K562 (cell line): ENCODE results near the gene IARS2. TPM values are rescaled to one million over a fixed set of nuclear protein-coding genes. Genes with fewer than 3 reads are reported as not detected.
A peak's percentile ranks its signal among the peaks of the same experiment; 100 is the strongest.

Experiments used
- CBFA2T2 ChIP-seq: fragments of 450-650 bp; conservative IDR thresholded peaks from 2 replicates; pipeline ENCODE4 v1.6.1; 2017; ENCODE audit warnings: mild to moderate bottlenecking
- CHD4 ChIP-seq: fragments of 200-600 bp; sonication (generic); IDR thresholded peaks from 3 replicates; pipeline ENCODE4 v1.6.1; 2012; ENCODE audit warnings: low read depth, mild to moderate bottlenecking, mixed read lengths, low read length, inconsistent platforms; ENCODE audit not compliant: insufficient read depth, insufficient replicate concordance, poor library complexity, severe bottlenecking
- HDAC3 ChIP-seq: fragments of 450-650 bp; IDR thresholded peaks from 2 replicates; pipeline ENCODE4 v1.6.1; 2018; ENCODE audit warnings: borderline replicate concordance, mild to moderate bottlenecking, moderate library complexity; ENCODE audit not compliant: partially characterized antibody
- HNRNPK ChIP-seq: fragments of 200-400 bp; formaldehyde crosslinking; IDR thresholded peaks from one replicate; pipeline ENCODE4 v1.6.1; 2018; ENCODE audit warnings: mild to moderate bottlenecking, low read depth, low read length; ENCODE audit not compliant: poor library complexity, severe bottlenecking
- ILF3 ChIP-seq: fragments of 450-650 bp; IDR thresholded peaks from 2 replicates; pipeline ENCODE4 v1.6.1; 2018; ENCODE audit warnings: antibody characterized with exemption, mild to moderate bottlenecking, moderate library complexity, borderline replicate concordance
- MYBL2 ChIP-seq, 2 experiments: fragments of 450-650 bp in 1 of 2; sonication (generic) in 1 of 2; formaldehyde crosslinking in 1 of 2; IDR thresholded peaks; 2 replicates each; pipeline versions ENCODE4 v1.6.1 to v1.8.1; 2017 to 2022; ENCODE audit warnings: borderline replicate concordance in 1 of 2, inconsistent platforms in 1 of 2, low read depth in 1 of 2, mild to moderate bottlenecking in 1 of 2, missing genetic modification reagents in 1 of 2, moderate library complexity in 1 of 2
- PHF8 ChIP-seq: fragments of 200-600 bp; sonication (generic); IDR thresholded peaks from 2 replicates; pipeline ENCODE4 v1.6.1; 2012; ENCODE audit warnings: mixed run types, mild to moderate bottlenecking, inconsistent platforms, low read length, moderate library complexity, borderline replicate concordance
- RBM22 ChIP-seq: fragments of 200-400 bp; formaldehyde crosslinking; IDR thresholded peaks from 2 replicates; pipeline ENCODE4 v1.6.1; 2018; ENCODE audit warnings: low read length, low read depth; ENCODE audit not compliant: poor library complexity, severe bottlenecking
- SNIP1 ChIP-seq: fragments of 450-650 bp; IDR thresholded peaks from 2 replicates; pipeline ENCODE4 v1.7.1; 2017; ENCODE audit warnings: low read depth, mild to moderate bottlenecking
- TBL1XR1 ChIP-seq, 2 experiments: IDR thresholded peaks; 2 replicates each; pipeline ENCODE4 v1.6.1; 2012; ENCODE audit warnings: improper control_type of control experiment in 2 of 2, low read length in 2 of 2, mild to moderate bottlenecking in 1 of 2
- THAP7 ChIP-seq: fragments of 250-450 bp; sonication (Bioruptor Pico); IDR thresholded peaks from 2 replicates; pipeline ENCODE4 v1.5.0; 2021
- ZFPM2 ChIP-seq: fragments of 250-450 bp; sonication (Bioruptor Pico); IDR thresholded peaks from 2 replicates; pipeline ENCODE4 v1.5.1; 2022; ENCODE audit warnings: mild to moderate bottlenecking
- ZNF133 ChIP-seq: fragments of 250-450 bp; sonication (Bioruptor Pico); IDR thresholded peaks from 2 replicates; pipeline ENCODE4 v1.4.0; 2020; ENCODE audit warnings: mild to moderate bottlenecking
- ZNF384 ChIP-seq: IDR thresholded peaks from 2 replicates; pipeline ENCODE4 v1.6.1; 2012; ENCODE audit warnings: low read depth, low read length, improper control_type of control experiment
- ZNF398 ChIP-seq: fragments of 250-450 bp; sonication (Bioruptor Pico); IDR thresholded peaks from 2 replicates; pipeline ENCODE4 v1.8.0; 2021; ENCODE audit warnings: moderate library complexity, mild to moderate bottlenecking, inconsistent platforms
- ZNF586 ChIP-seq: fragments of 450-650 bp; formaldehyde crosslinking; conservative IDR thresholded peaks from 2 replicates; pipeline ENCODE4 v1.4.0; 2020; ENCODE audit warnings: mild to moderate bottlenecking, moderate library complexity
- ZSCAN29 ChIP-seq: fragments of 450-650 bp; IDR thresholded peaks from 2 replicates; pipeline ENCODE4 v1.6.1; 2017
- polyA plus RNA-seq, 8 experiments: library from polyadenylated mRNA; depleted of rRNA in 4 of 8; stranded (reverse) in 5 of 8; unstranded in 3 of 8; fragments of >200 nt; fragmentation: Nextera tagmentation in 2 of 8; fragmentation: Illumina TruSeq in 1 of 8; extraction: Ambion mirVana in 2 of 8; extraction: Trizol in 1 of 8; gene quantifications; 2 replicates each; pipeline versions ENCODE4 v1.2.1 to v1.2.3, GENCODE V29; 2011 to 2014; ENCODE audit warnings: inconsistent platforms in 1 of 8, missing spikeins in 1 of 8
- total RNA-seq, 7 experiments: library from RNA; depleted of rRNA in 6 of 7; stranded (reverse); fragments of >200 nt in 6 of 7; fragmentation: Illumina TruSeq in 2 of 7; extraction: Trizol in 2 of 7; gene quantifications; 2 replicates each; pipeline versions ENCODE4 v1.2.1 to v1.2.3, GENCODE V29; 2011 to 2021; ENCODE audit warnings: low replicate concordance in 1 of 7
- TF ChIP-seq, protein P1 (sequence below): fragments of 450-650 bp; formaldehyde crosslinking; IDR thresholded peaks from 2 replicates; pipeline ENCODE4 v1.4.0; 2022; ENCODE audit warnings: missing genetic modification characterization
- TF ChIP-seq, protein P2 (sequence below): sonication (generic); formaldehyde crosslinking; IDR thresholded peaks from 2 replicates; pipeline ENCODE4 v1.8.0; 2022; ENCODE audit warnings: mild to moderate bottlenecking, low read depth, missing genetic modification reagents
- TF ChIP-seq, protein P3 (sequence below): IDR thresholded peaks from 2 replicates; pipeline ENCODE4 v1.6.1; 2014; ENCODE audit warnings: antibody characterized with exemption

The IARS2 gene
- total and polyA plus RNA-seq, 9 of the 15 experiments (the other 6 are each of a cell fraction or from before 2014, with no cell fraction given) = 39.6 to 127 (median 93.8) TPM

- TF ChIP-seq PHF8 (peak; percentile 62; the same call in 1 of the 2 replicates), CHD4 (no peak), CBFA2T2 (no peak), HNRNPK (no peak), ZNF384 (peak; percentile 71), ZFPM2 (CRISPR knock-in tag) (no peak), SNIP1 (no peak), ZNF133 (CRISPR knock-in tag) (no peak), ZSCAN29 (no peak), ILF3 (no peak), RBM22 (no peak), HDAC3 (peak; percentile 86), ZNF398 (CRISPR knock-in tag) (no peak), MYBL2 (IDR thresholded peaks at IDR 0.05; ENCODE audit: low read depth) (no peak), MYBL2 (CRISPR knock-in tag; IDR thresholded peaks at IDR 0.05; ENCODE audit: borderline replicate concordance) (no peak), TBL1XR1 (IDR thresholded peaks at IDR 0.05; ENCODE audit: low read length in 2 of 2) (no peak), ZNF586 (no peak), THAP7 (no peak)
- TF ChIP-seq, protein P1, sequence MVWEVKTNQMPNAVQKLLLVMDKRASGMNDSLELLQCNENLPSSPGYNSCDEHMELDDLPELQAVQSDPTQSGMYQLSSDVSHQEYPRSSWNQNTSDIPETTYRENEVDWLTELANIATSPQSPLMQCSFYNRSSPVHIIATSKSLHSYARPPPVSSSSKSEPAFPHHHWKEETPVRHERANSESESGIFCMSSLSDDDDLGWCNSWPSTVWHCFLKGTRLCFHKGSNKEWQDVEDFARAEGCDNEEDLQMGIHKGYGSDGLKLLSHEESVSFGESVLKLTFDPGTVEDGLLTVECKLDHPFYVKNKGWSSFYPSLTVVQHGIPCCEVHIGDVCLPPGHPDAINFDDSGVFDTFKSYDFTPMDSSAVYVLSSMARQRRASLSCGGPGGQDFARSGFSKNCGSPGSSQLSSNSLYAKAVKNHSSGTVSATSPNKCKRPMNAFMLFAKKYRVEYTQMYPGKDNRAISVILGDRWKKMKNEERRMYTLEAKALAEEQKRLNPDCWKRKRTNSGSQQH (CRISPR knock-in tag) = no peak
- TF ChIP-seq, protein P2, sequence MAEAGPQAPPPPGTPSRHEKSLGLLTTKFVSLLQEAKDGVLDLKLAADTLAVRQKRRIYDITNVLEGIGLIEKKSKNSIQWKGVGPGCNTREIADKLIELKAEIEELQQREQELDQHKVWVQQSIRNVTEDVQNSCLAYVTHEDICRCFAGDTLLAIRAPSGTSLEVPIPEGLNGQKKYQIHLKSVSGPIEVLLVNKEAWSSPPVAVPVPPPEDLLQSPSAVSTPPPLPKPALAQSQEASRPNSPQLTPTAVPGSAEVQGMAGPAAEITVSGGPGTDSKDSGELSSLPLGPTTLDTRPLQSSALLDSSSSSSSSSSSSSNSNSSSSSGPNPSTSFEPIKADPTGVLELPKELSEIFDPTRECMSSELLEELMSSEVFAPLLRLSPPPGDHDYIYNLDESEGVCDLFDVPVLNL (CRISPR knock-in tag) = no peak
- TF ChIP-seq, protein P3, sequence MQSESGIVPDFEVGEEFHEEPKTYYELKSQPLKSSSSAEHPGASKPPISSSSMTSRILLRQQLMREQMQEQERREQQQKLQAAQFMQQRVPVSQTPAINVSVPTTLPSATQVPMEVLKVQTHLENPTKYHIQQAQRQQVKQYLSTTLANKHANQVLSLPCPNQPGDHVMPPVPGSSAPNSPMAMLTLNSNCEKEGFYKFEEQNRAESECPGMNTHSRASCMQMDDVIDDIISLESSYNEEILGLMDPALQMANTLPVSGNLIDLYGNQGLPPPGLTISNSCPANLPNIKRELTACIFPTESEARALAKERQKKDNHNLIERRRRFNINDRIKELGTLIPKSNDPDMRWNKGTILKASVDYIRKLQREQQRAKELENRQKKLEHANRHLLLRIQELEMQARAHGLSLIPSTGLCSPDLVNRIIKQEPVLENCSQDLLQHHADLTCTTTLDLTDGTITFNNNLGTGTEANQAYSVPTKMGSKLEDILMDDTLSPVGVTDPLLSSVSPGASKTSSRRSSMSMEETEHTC = no peak
Observed at GRCh38 chr1:220089650-220090556, 4.0 kb upstream of the IARS2 start, which contains the start of gene BPNT1 (continued).
